Keratinocyte (primary cell): ENCODE measurements around the gene ATXN7L1. TPM values are rescaled to one million over a fixed set of nuclear protein-coding genes. Genes with fewer than 3 reads are reported as not detected.

ENCODE experiments used
- DNase-seq: peaks from one replicate; pipeline ENCODE4 v3.0.0-alpha.2; 2011; ENCODE audit warnings: low read depth, missing footprints, low spot score
- FAIRE-seq: peaks from 2 replicates; lab custom pipeline; 2011; peaks lifted over from hg19 to GRCh38; lab: Jason Lieb, UNC
- H2AFZ ChIP-seq: 2 replicates; pipeline ENCODE4 v1.6.0; 2012; ENCODE audit warnings: low read length, control low read depth, inconsistent platforms; ENCODE audit not compliant: control insufficient read depth
- H3K27ac ChIP-seq: 2 replicates; pipeline ENCODE4 v1.5.1; 2011; ENCODE audit warnings: low read length; ENCODE audit not compliant: control insufficient read depth, insufficient read depth
- H3K27me3 ChIP-seq: 3 replicates; pipeline ENCODE4 v1.6.0; 2011; ENCODE audit warnings: low read length; ENCODE audit not compliant: control insufficient read depth, insufficient read depth; ENCODE audit errors: extremely low read depth
- H3K36me3 ChIP-seq, 2 experiments: 2 replicates in 1 of 2; 3 replicates in 1 of 2; pipeline ENCODE4 v1.5.1; 2011; ENCODE audit warnings: low read length in 2 of 2, mild to moderate bottlenecking in 1 of 2; ENCODE audit not compliant: control insufficient read depth in 2 of 2, insufficient read depth in 2 of 2; ENCODE audit errors: extremely low read depth in 1 of 2
- H3K4me1 ChIP-seq: 3 replicates; pipeline ENCODE4 v1.5.1; 2011; ENCODE audit warnings: low read length; ENCODE audit not compliant: control insufficient read depth, insufficient read depth; ENCODE audit errors: extremely low read depth
- H3K4me2 ChIP-seq: 3 replicates; pipeline ENCODE4 v1.6.0; 2011; ENCODE audit warnings: low read depth, low read length; ENCODE audit not compliant: control insufficient read depth, insufficient read depth; ENCODE audit errors: extremely low read depth
- H3K4me3 ChIP-seq, 3 experiments: fragments of 200-600 bp in 1 of 3; sonication (generic) in 1 of 3; 2 replicates in 2 of 3; 3 replicates in 1 of 3; pipeline ENCODE4 v1.5.1; 2011 to 2016; ENCODE audit warnings: low read length in 3 of 3, mild to moderate bottlenecking in 3 of 3, control low read depth in 2 of 3, inconsistent platforms in 1 of 3, low read depth in 1 of 3, mixed read lengths in 1 of 3, mixed run types in 1 of 3, moderate library complexity in 1 of 3; ENCODE audit not compliant: control insufficient read depth in 2 of 3, insufficient read depth in 2 of 3; ENCODE audit errors: extremely low read depth in 1 of 3
- H3K79me2 ChIP-seq: 2 replicates; pipeline ENCODE4 v1.6.0; 2012; ENCODE audit warnings: low read length; ENCODE audit not compliant: control insufficient read depth, insufficient read depth
- H3K9ac ChIP-seq: 3 replicates; pipeline ENCODE4 v1.6.0; 2011; ENCODE audit warnings: low read length; ENCODE audit not compliant: control insufficient read depth, insufficient read depth; ENCODE audit errors: extremely low read depth
- H3K9me1 ChIP-seq: 3 replicates; pipeline ENCODE4 v1.6.0; 2011; ENCODE audit warnings: low read length; ENCODE audit not compliant: control insufficient read depth, insufficient read depth; ENCODE audit errors: extremely low read depth
- H3K9me3 ChIP-seq: 2 replicates; pipeline ENCODE4 v1.5.1; 2012; ENCODE audit warnings: low read depth, low read length; ENCODE audit not compliant: control insufficient read depth
- H4K20me1 ChIP-seq: 3 replicates; pipeline ENCODE4 v1.6.0; 2011; ENCODE audit warnings: low read length; ENCODE audit not compliant: control insufficient read depth, insufficient read depth; ENCODE audit errors: extremely low read depth
- CTCF ChIP-seq, 3 experiments: IDR thresholded peaks in 1 of 3; conservative IDR thresholded peaks in 1 of 3; optimal IDR thresholded peaks in 1 of 3; 2 replicates in 2 of 3; 3 replicates in 1 of 3; pipeline versions ENCODE3 to v1.5.1; 2011; ENCODE audit warnings: low read length in 3 of 3, mild to moderate bottlenecking in 3 of 3, moderate library complexity in 2 of 3, control low read depth in 1 of 3, inconsistent platforms in 1 of 3; ENCODE audit not compliant: insufficient read depth in 2 of 3; ENCODE audit errors: extremely low read depth in 1 of 3
- EZH2 ChIP-seq: IDR thresholded peaks from one replicate; pipeline ENCODE4 v1.6.1; 2012; ENCODE audit warnings: inconsistent platforms, mild to moderate bottlenecking, low read length, moderate library complexity
- dilution Hi-C: fragments of 300-500 bp; cut with MboI; formaldehyde crosslinking; loops from one replicate; pipeline ENCODE4 v1.7.0; 2020; ENCODE audit warnings: low sequenced_read_pairs; ENCODE audit not compliant: extremely low pct_ligation_motif_present
- polyA plus RNA-seq, 5 experiments: library from polyadenylated mRNA; depleted of rRNA in 3 of 5; stranded (reverse) in 3 of 5; stranded (forward) in 1 of 5; unstranded in 1 of 5; fragments of >200 nt; gene quantifications; 1 replicate in 1 of 5; 2 replicates in 3 of 5; 3 replicates in 1 of 5; pipeline versions ENCODE4 v1.2.1 to v1.2.3, GENCODE V29; 2011 to 2012; ENCODE audit warnings: missing spikeins in 2 of 5, low read depth in 1 of 5, low replicate concordance in 1 of 5

ATXN7L1 gene
- polyA plus RNA-seq, 1 donor (not counting 4 experiments of a cell fraction or from before 2014, with no cell fraction given): 4.8 TPM

- Histone ChIP-seq H2AFZ (no peak overlapping the region), H3K27ac (no peak overlapping the region), H3K4me3 (no peak overlapping the region), H3K4me1 (no peaks in the 10 kb centered on the region), H3K27me3 (no peaks in the 10 kb centered on the region), H3K9ac (no peak overlapping the region), H3K9me3 (no peaks in the 10 kb centered on the region), H3K36me3 (no peaks in the 10 kb centered on the region), H3K79me2 (no peaks in the 10 kb centered on the region), H3K9me1 (no peaks in the 10 kb centered on the region), H4K20me1 (no peaks in the 10 kb centered on the region), H3K4me2 (no peak overlapping the region)
- DNase-seq (no peak), FAIRE-seq (no peak)
- TF ChIP-seq CTCF (optimal IDR thresholded peaks at IDR 0.05 in 1 of 3, IDR thresholded peaks at IDR 0.05 in 1 of 3, conservative IDR thresholded peaks at IDR 0.05 in 1 of 3; ENCODE audit: extremely low read depth in 1 of 3, insufficient read depth in 2 of 3, low read length in 3 of 3) (no peak), EZH2 (no peak)
- dilution Hi-C loops: no loop called here
Measured at GRCh38 chr7:105664816-105665525, 211.4 kb downstream of the ATXN7L1 start.

- no peak overlapping the region for H3K27ac ChIP-seq
- no peaks in the 10 kb centered on the region for H3K36me3 ChIP-seq
- H3K9ac ChIP-seq: no peak overlapping the region
- H3K27me3 ChIP-seq: no peaks in the 10 kb centered on the region
- TF ChIP-seq CTCF (optimal IDR thresholded peaks at IDR 0.05 in 1 of 3, IDR thresholded peaks at IDR 0.05 in 1 of 3, conservative IDR thresholded peaks at IDR 0.05 in 1 of 3; ENCODE audit: extremely low read depth in 1 of 3, insufficient read depth in 2 of 3, low read length in 3 of 3) (no peak), EZH2 (no peak)
- H3K4me3 ChIP-seq: no peak overlapping the region
- H2AFZ ChIP-seq: no peak overlapping the region
- FAIRE-seq (no peak), DNase-seq (no peak)
- no peaks in the 10 kb centered on the region for H3K9me3 ChIP-seq
- no peaks in the 10 kb centered on the region for H3K4me1 ChIP-seq
- no peaks in the 10 kb centered on the region for H3K79me2 ChIP-seq
- H4K20me1 ChIP-seq: no peaks in the 10 kb centered on the region
- H3K9me1 ChIP-seq: no peaks in the 10 kb centered on the region
- no peak overlapping the region for H3K4me2 ChIP-seq
- dilution Hi-C loops: no loop called here
Measured at GRCh38 chr7:105662998-105663397, 213.4 kb downstream of the ATXN7L1 start.
